ENCODE results near the gene KCNAB1.

- no peak for TF ChIP-seq CTCF (IDR thresholded peaks at IDR 0.05; ENCODE audit: low read depth, low read length, missing input control)
- TF ChIP-seq MAX (IDR thresholded peaks at IDR 0.05): no peak
- no peak for TF ChIP-seq TAF1 (conservative IDR thresholded peaks at IDR 0.05)
- TF ChIP-seq ZBTB33 (IDR thresholded peaks at IDR 0.05): no peak
- TF ChIP-seq NR2F2 (IDR thresholded peaks at IDR 0.05): no peak
- no peak for TF ChIP-seq REST (IDR thresholded peaks at IDR 0.05)
Measured at GRCh38 chr3:156175570-156175969, 55.2 kb downstream of the KCNAB1 start.

All from liver (tissue), 3 donors.